ENCODE results near the gene NDUFAF8. TPM values are rescaled to one million over a fixed set of nuclear protein-coding genes. Genes with fewer than 3 reads are reported as not detected.

The NDUFAF8 gene, protein sequence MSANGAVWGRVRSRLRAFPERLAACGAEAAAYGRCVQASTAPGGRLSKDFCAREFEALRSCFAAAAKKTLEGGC
- polyA plus RNA-seq (2013, experiment 1 of 2): 79.2 TPM
- polyA plus RNA-seq (2013, experiment 2 of 2): 73.1 TPM

DNA sequence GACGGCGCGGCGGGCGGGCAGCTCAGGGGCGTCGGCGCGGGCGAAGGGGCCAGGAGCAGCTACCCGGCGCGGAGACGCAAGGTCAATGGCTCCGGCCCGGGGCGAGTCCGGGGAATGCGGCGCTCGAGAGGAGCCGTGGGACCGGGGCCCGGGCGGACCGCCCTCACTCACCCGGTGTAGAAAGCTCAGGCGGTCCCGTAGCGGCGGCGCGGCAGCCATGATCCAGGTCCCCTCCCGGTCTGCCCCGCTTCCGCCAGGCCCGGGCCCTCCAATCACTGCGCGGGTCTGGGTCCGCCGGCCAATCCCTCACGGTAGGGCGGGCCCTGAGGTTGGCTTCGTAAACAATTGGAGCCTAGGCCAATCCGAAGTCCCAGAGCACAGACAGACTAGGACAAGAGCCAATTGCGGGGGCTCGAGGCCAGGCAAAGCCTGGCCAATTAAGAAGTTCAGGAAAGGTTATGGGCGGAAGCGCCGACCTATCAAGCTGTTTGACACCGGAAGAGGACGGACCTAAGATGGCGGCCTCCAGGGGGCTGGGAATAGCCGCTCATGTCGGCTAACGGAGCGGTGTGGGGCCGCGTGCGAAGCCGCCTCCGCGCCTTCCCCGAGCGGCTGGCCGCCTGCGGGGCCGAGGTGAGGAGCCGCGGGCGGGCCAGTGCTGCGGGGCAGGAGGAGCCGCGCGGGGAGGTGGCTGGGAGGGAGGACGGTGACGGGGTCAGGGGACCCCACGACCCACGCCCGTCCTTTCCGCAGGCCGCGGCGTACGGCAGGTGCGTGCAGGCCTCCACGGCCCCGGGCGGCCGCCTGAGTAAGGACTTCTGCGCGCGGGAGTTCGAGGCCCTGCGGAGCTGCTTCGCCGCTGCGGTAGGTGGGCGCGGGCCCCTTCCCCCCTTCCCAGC is at the start of gene NDUFAF8, which contains the start of gene TEPSIN:
NDUFAF8 (plus strand) TSS at position 504 of the 899 bp plus-strand sequence; CDS start at position 550, 46 bp downstream.
TEPSIN (minus strand) TSS at position 241 of the 899 bp plus-strand sequence; CDS start at position 219, 22 bp downstream.
- no peak within 1 kb of the TSS for H4K91ac ChIP-seq (ENCODE audit: low read depth, low read length, poor library complexity)

DNA sequence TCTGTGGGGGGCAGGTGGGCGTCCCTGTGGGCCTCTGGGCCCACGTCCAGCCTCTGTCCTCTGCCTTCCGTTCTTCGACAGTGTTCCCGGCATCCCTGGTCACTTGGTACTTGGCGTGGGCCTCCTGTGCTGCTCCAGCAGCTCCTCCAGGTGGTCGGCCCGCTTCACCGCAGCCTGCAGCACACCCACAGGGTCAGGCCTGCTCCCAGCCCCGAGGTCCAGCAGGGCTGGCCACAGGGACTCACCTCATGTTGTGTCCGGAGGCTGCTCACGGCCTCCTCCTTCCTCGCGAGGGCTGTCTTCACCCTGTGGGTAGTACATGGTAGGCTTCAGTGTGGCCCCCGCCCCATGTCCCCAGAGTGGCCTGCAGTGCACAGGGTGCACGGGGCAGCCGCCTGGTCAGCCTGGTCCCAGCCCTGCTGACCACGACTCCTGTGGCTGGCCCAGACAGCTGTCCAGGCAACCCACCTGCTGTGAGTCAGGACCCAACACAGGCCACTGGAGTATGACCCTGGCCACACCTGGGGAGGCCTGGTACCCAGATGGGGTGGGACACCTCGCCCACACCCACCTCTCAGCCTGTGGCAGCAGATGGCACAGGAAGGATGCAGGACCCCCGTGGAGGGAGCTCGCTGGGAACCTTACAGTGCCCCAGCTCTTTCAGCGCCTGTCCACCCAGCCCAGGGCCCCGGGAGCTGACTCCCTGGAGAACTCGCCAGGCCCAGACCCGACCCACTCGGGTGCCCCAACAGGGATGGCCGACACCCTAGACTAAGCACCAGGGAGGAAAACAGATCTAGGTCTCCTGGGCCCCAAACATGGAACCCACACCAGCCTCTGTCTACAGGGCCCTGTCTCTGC is 49.2 kb upstream of the NDUFAF8 start:
- no peak overlapping the region for H3K4ac ChIP-seq (ENCODE audit: low read length)
- H3K4me1 ChIP-seq (ENCODE audit: control insufficient read depth in 2 of 2, insufficient read depth in 1 of 2, low read depth in 1 of 2, low read length in 2 of 2): no peaks in the 10 kb centered on the region
- H2BK120ac ChIP-seq (ENCODE audit: low read depth, low read length): peak overlapping the region; percentile 31
- WGBS, 2 donors (ENCODE audit: extremely low coverage in 2 of 2, insufficient read length in 2 of 2, insufficient replicate concordance in 1 of 2): no CpG with 5 or more reads among the region's 27 CpGs
- peaks cover 24 to 59% of the 10 kb centered on the region in 2 donors for H3K36me3 ChIP-seq (replicated peaks in 1 of 2; ENCODE audit: control insufficient read depth in 2 of 2, insufficient read depth in 2 of 2, low read length in 2 of 2)
- no peak overlapping the region for H2BK5ac ChIP-seq (ENCODE audit: low read length)
- H2AFZ ChIP-seq (ENCODE audit: low read length): no peak overlapping the region
- H3K18ac ChIP-seq (ENCODE audit: low read length): no peak overlapping the region
- no peak overlapping the region for H3K4me2 ChIP-seq (ENCODE audit: insufficient read depth, low read length, poor library complexity, severe bottlenecking)
- no peaks in the 10 kb centered on the region for H3K9me3 ChIP-seq (replicated peaks in 1 of 2; ENCODE audit: control insufficient read depth in 2 of 2, insufficient read depth in 1 of 2, low read depth in 1 of 2, low read length in 2 of 2)
- peak overlapping the region; percentile 43 for H3K23ac ChIP-seq (ENCODE audit: low read depth, low read length, poor library complexity)
- no peak overlapping the region for H2BK15ac ChIP-seq (ENCODE audit: low read length)
- no peak overlapping the region for H4K8ac ChIP-seq (ENCODE audit: low read depth, low read length)
- peaks cover under 1% of the 10 kb centered on the region for H3K79me1 ChIP-seq (ENCODE audit: low read depth, low read length)
- no peak overlapping the region for H3K27ac ChIP-seq (replicated peaks; ENCODE audit: low read length)
- peak overlapping the region; percentile 43 for H2AK5ac ChIP-seq (ENCODE audit: low read depth, low read length)
- H2BK12ac ChIP-seq (ENCODE audit: low read length): no peak overlapping the region
- H3K9ac ChIP-seq (ENCODE audit: low read depth, low read length, poor library complexity): peak overlapping the region; percentile 12
- H3K27me3 ChIP-seq (ENCODE audit: control insufficient read depth in 3 of 3, insufficient read depth in 3 of 3, low read depth in 1 of 3, low read length in 3 of 3): no peaks in the 10 kb centered on the region
- no peak overlapping the region for H3K4me3 ChIP-seq (ENCODE audit: low read length in 2 of 2)
- no peak overlapping the region for H3K14ac ChIP-seq (ENCODE audit: low read length)
- no peak overlapping the region for H4K91ac ChIP-seq (ENCODE audit: low read depth, low read length, poor library complexity)
- DNase-seq (ENCODE audit: low spot score): no peak

More for the DNA sequence above, at the start of gene NDUFAF8, which contains the start of gene TEPSIN:
- no peaks in the 10 kb centered on the region for H3K27me3 ChIP-seq (ENCODE audit: control insufficient read depth in 3 of 3, insufficient read depth in 3 of 3, low read depth in 1 of 3, low read length in 3 of 3)
- peak within 1 kb of the TSS; percentile 94 for H3K14ac ChIP-seq (ENCODE audit: low read length)
- H3K36me3 ChIP-seq (replicated peaks in 1 of 2; ENCODE audit: control insufficient read depth in 2 of 2, insufficient read depth in 2 of 2, low read length in 2 of 2): peaks cover 10 to 18% of the 10 kb centered on the region in 2 donors
- H3K23ac ChIP-seq (ENCODE audit: low read depth, low read length, poor library complexity): peak within 1 kb of the TSS; percentile 89
- H3K4me2 ChIP-seq (ENCODE audit: insufficient read depth, low read length, poor library complexity, severe bottlenecking): peak within 1 kb of the TSS; percentile 91
- peak within 1 kb of the TSS; percentile 94 for H3K9ac ChIP-seq (ENCODE audit: low read depth, low read length, poor library complexity)
- peak within 1 kb of the TSS; percentile 93 for H3K4ac ChIP-seq (ENCODE audit: low read length)
- peak within 1 kb of the TSS; percentile 97 to 99 for H3K4me3 ChIP-seq (ENCODE audit: low read length in 2 of 2)
- peak within 1 kb of the TSS; percentile 94 for H2BK5ac ChIP-seq (ENCODE audit: low read length)
- peak within 1 kb of the TSS; percentile 41 for H2BK12ac ChIP-seq (ENCODE audit: low read length)
- DNase-seq (ENCODE audit: low spot score): peak; percentile 98
- H2AK5ac ChIP-seq (ENCODE audit: low read depth, low read length): peak within 1 kb of the TSS; percentile 88
- H3K4me1 ChIP-seq (ENCODE audit: control insufficient read depth in 2 of 2, insufficient read depth in 1 of 2, low read depth in 1 of 2, low read length in 2 of 2): peaks cover 8 to 16% of the 10 kb centered on the region in 2 donors
- H2AFZ ChIP-seq (ENCODE audit: low read length): peak within 1 kb of the TSS; percentile 93
- H4K8ac ChIP-seq (ENCODE audit: low read depth, low read length): no peak within 1 kb of the TSS
- H2BK120ac ChIP-seq (ENCODE audit: low read depth, low read length): peak within 1 kb of the TSS; percentile 72
- WGBS, 2 donors (ENCODE audit: extremely low coverage in 2 of 2, insufficient read length in 2 of 2, insufficient replicate concordance in 1 of 2): no CpG with 5 or more reads among the region's 100 CpGs
- H3K27ac ChIP-seq (replicated peaks; ENCODE audit: low read length): no peak within 1 kb of the TSS
- H3K18ac ChIP-seq (ENCODE audit: low read length): peak within 1 kb of the TSS; percentile 91
- peaks cover 0 to 1% of the 10 kb centered on the region in 2 donors for H3K9me3 ChIP-seq (replicated peaks in 1 of 2; ENCODE audit: control insufficient read depth in 2 of 2, insufficient read depth in 1 of 2, low read depth in 1 of 2, low read length in 2 of 2)
- H3K79me1 ChIP-seq (ENCODE audit: low read depth, low read length): peaks cover 26% of the 10 kb centered on the region
- peak within 1 kb of the TSS; percentile 9 for H2BK15ac ChIP-seq (ENCODE audit: low read length)

DNA sequence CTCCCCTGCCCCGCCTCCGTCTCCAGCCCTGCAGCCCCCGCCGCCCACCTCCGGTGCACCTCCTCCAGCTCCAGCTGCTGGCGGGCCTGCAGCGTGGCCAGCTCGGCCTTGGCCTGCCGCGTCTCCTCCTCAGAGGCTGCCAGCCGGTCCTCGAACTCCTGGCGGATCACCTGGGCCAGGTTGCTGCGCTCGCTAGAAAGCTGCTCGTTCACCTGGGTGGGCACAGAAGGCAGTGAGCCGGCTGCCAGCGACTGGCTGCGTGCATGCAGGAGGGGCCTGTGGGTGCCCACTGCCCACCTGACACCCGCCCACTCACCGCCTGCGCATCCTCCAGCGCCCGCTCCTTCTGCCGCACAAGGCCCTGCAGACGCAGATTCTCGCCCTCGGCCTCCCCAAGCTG is 48.5 kb upstream of the NDUFAF8 start:
- no peak overlapping the region for H4K8ac ChIP-seq (ENCODE audit: low read depth, low read length)
- H2AFZ ChIP-seq (ENCODE audit: low read length): no peak overlapping the region
- no peak overlapping the region for H3K23ac ChIP-seq (ENCODE audit: low read depth, low read length, poor library complexity)
- no peaks in the 10 kb centered on the region for H3K27me3 ChIP-seq (ENCODE audit: control insufficient read depth in 3 of 3, insufficient read depth in 3 of 3, low read depth in 1 of 3, low read length in 3 of 3)
- no peak overlapping the region for H3K4me2 ChIP-seq (ENCODE audit: insufficient read depth, low read length, poor library complexity, severe bottlenecking)
- H2BK120ac ChIP-seq (ENCODE audit: low read depth, low read length): no peak overlapping the region
- no peak overlapping the region for H2BK15ac ChIP-seq (ENCODE audit: low read length)
- peak overlapping the region; percentile 23 for H3K4ac ChIP-seq (ENCODE audit: low read length)
- DNase-seq (ENCODE audit: low spot score): no peak
- no peak overlapping the region for H3K18ac ChIP-seq (ENCODE audit: low read length)
- peak overlapping the region; percentile 39 for H2BK5ac ChIP-seq (ENCODE audit: low read length)
- H3K36me3 ChIP-seq (replicated peaks in 1 of 2; ENCODE audit: control insufficient read depth in 2 of 2, insufficient read depth in 2 of 2, low read length in 2 of 2): peaks cover 30 to 66% of the 10 kb centered on the region in 2 donors
- H3K9me3 ChIP-seq (replicated peaks in 1 of 2; ENCODE audit: control insufficient read depth in 2 of 2, insufficient read depth in 1 of 2, low read depth in 1 of 2, low read length in 2 of 2): no peaks in the 10 kb centered on the region
- no peak overlapping the region for H3K14ac ChIP-seq (ENCODE audit: low read length)
- WGBS, 2 donors (ENCODE audit: extremely low coverage in 2 of 2, insufficient read length in 2 of 2, insufficient replicate concordance in 1 of 2): no CpG with 5 or more reads among the region's 28 CpGs
- no peak overlapping the region for H3K27ac ChIP-seq (replicated peaks; ENCODE audit: low read length)
- H4K91ac ChIP-seq (ENCODE audit: low read depth, low read length, poor library complexity): no peak overlapping the region
- no peaks in the 10 kb centered on the region for H3K4me1 ChIP-seq (ENCODE audit: control insufficient read depth in 2 of 2, insufficient read depth in 1 of 2, low read depth in 1 of 2, low read length in 2 of 2)
- no peak overlapping the region for H3K9ac ChIP-seq (ENCODE audit: low read depth, low read length, poor library complexity)
- peaks cover 2% of the 10 kb centered on the region for H3K79me1 ChIP-seq (ENCODE audit: low read depth, low read length)
- H2BK12ac ChIP-seq (ENCODE audit: low read length): no peak overlapping the region
- H3K4me3 ChIP-seq (ENCODE audit: low read length in 2 of 2): peak overlapping the region in 1 of 2 donors; percentile 33
- H2AK5ac ChIP-seq (ENCODE audit: low read depth, low read length): no peak overlapping the region
